Suprapubic skin (tissue), 3 donors: ENCODE data around the gene STAT6.

Experiments used
- POLR2A ChIP-seq, 2 donors: fragments of 450-650 bp; IDR thresholded peaks; one replicate each; pipeline ENCODE4 v1.6.1; 2017; ENCODE audit warnings: antibody characterized with exemption in 2 of 2, mild to moderate bottlenecking in 2 of 2, moderate library complexity in 2 of 2
- TF ChIP-seq, protein P1 (sequence below), 2 donors: fragments of 200-600 bp in 1 of 2; fragments of 450-650 bp in 1 of 2; sonication (generic) in 1 of 2; IDR thresholded peaks; one replicate each; pipeline ENCODE4 v1.5.1; 2016 to 2019; ENCODE audit warnings: antibody characterized with exemption in 2 of 2, mild to moderate bottlenecking in 1 of 2, moderate library complexity in 1 of 2

DNA sequence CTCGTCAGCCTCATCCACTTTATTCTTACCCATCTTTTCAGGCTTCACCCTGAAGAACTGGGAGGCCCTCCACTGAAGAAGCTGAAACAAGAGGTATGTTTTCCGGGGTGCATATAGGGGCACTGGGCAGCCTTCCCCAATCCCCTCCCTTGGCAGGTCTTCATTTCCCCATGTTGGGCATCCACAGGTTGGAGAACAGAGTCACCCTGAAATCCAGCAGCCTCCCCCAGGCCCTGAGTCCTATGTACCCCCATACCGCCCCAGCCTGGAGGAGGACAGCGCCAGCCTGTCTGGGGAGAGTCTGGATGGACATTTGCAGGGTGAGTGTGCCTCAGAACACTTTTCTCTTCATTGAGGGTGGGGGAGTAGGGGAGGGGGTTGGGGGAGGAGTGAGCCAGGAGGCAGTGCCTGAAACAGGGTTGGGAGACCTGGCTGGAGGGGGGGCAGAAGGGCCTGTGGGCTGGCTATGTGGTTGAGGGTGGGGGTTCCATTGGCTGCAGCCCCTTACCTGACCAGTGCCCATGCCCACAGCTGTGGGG, 18.2 kb downstream of the STAT6 start:
- TF ChIP-seq, protein P1, sequence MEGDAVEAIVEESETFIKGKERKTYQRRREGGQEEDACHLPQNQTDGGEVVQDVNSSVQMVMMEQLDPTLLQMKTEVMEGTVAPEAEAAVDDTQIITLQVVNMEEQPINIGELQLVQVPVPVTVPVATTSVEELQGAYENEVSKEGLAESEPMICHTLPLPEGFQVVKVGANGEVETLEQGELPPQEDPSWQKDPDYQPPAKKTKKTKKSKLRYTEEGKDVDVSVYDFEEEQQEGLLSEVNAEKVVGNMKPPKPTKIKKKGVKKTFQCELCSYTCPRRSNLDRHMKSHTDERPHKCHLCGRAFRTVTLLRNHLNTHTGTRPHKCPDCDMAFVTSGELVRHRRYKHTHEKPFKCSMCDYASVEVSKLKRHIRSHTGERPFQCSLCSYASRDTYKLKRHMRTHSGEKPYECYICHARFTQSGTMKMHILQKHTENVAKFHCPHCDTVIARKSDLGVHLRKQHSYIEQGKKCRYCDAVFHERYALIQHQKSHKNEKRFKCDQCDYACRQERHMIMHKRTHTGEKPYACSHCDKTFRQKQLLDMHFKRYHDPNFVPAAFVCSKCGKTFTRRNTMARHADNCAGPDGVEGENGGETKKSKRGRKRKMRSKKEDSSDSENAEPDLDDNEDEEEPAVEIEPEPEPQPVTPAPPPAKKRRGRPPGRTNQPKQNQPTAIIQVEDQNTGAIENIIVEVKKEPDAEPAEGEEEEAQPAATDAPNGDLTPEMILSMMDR (IDR thresholded peaks at IDR 0.05) = no peak
- TF ChIP-seq POLR2A (IDR thresholded peaks at IDR 0.05) = no peak
